ENCODE data around the gene ABCC3.

- TF ChIP-seq CTCF (IDR thresholded peaks at IDR 0.05), result no peak
- TF ChIP-seq POLR2AphosphoS5 (IDR thresholded peaks at IDR 0.05), result no peak
- TF ChIP-seq POLR2A (IDR thresholded peaks at IDR 0.05), result no peak
- TF ChIP-seq EP300 (IDR thresholded peaks at IDR 0.05), result no peak
Observed at GRCh38 chr17:50676065-50676975, 41.6 kb downstream of the ABCC3 start.
